Sigmoid colon (tissue), 4 donors: Measurements from ENCODE around the gene RBM5.
"Not testable (repeated sequence)": the region's sequence is repeated elsewhere in the genome, so short reads cannot be mapped to it uniquely, and the experiment has no call there.

Source experiments
- POLR2A ChIP-seq, 2 donors: fragments of 450-650 bp; IDR thresholded peaks; one replicate each; pipeline ENCODE4 v1.6.1; 2016; ENCODE audit warnings: antibody characterized with exemption in 2 of 2, mild to moderate bottlenecking in 2 of 2, moderate library complexity in 2 of 2
- POLR2AphosphoS5 ChIP-seq, 4 donors: sonication (generic); formaldehyde crosslinking; IDR thresholded peaks; one replicate each; pipeline ENCODE4 v1.6.1; 2017; ENCODE audit warnings: antibody characterized with exemption in 4 of 4
- TF ChIP-seq, protein P1 (sequence below), 4 experiments: fragments of 450-650 bp in 3 of 4; fragments of 200-600 bp in 1 of 4; IDR thresholded peaks; one replicate each; pipeline ENCODE4 v1.5.1; 2016 to 2019; ENCODE audit warnings: antibody characterized with exemption in 4 of 4, mild to moderate bottlenecking in 3 of 4, moderate library complexity in 2 of 4

- TF ChIP-seq, protein P1, sequence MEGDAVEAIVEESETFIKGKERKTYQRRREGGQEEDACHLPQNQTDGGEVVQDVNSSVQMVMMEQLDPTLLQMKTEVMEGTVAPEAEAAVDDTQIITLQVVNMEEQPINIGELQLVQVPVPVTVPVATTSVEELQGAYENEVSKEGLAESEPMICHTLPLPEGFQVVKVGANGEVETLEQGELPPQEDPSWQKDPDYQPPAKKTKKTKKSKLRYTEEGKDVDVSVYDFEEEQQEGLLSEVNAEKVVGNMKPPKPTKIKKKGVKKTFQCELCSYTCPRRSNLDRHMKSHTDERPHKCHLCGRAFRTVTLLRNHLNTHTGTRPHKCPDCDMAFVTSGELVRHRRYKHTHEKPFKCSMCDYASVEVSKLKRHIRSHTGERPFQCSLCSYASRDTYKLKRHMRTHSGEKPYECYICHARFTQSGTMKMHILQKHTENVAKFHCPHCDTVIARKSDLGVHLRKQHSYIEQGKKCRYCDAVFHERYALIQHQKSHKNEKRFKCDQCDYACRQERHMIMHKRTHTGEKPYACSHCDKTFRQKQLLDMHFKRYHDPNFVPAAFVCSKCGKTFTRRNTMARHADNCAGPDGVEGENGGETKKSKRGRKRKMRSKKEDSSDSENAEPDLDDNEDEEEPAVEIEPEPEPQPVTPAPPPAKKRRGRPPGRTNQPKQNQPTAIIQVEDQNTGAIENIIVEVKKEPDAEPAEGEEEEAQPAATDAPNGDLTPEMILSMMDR (IDR thresholded peaks at IDR 0.05): not testable (repeated sequence)
- not testable (repeated sequence) for TF ChIP-seq POLR2AphosphoS5, POLR2A (IDR thresholded peaks at IDR 0.05)
These were observed 3.8 kb upstream of the RBM5 start for GRCh38 chr3:50084951-50085350.
